Chondrocyte (in vitro differentiated cells): ENCODE data around the gene GRIP1. TPM values are rescaled to one million over a fixed set of nuclear protein-coding genes. Genes with fewer than 3 reads are reported as not detected.

ENCODE experiments used
- DNase-seq: peaks from one replicate; pipeline ENCODE4 v3.0.0; 2021; ENCODE audit warnings: mixed read lengths, low spot score
- H3K27ac Mint-ChIP-seq: one replicate; pipeline ENCODE4 v1.8.0; 2021; ENCODE audit warnings: mild to moderate bottlenecking, moderate library complexity, mixed read lengths; ENCODE audit not compliant: unreplicated experiment
- H3K27me3 Mint-ChIP-seq: 2 replicates; pipeline ENCODE4 v1.8.0; 2021; ENCODE audit warnings: low read depth, mixed read lengths
- H3K36me3 Mint-ChIP-seq: 2 replicates; pipeline ENCODE4 v1.8.0; 2021; ENCODE audit warnings: low read depth, mixed read lengths
- H3K4me1 Mint-ChIP-seq: 2 replicates; pipeline ENCODE4 v1.8.0; 2021; ENCODE audit warnings: low read depth, mild to moderate bottlenecking, mixed read lengths
- H3K4me3 Mint-ChIP-seq: one replicate; pipeline ENCODE4 v1.8.0; 2021; ENCODE audit warnings: mild to moderate bottlenecking, moderate library complexity, mixed read lengths; ENCODE audit not compliant: unreplicated experiment
- H3K9me3 Mint-ChIP-seq: 2 replicates; pipeline ENCODE4 v1.8.0; 2021; ENCODE audit warnings: low read depth, mixed read lengths
- total RNA-seq: library from RNA; stranded (reverse); gene quantifications from 3 replicates; pipeline ENCODE4 v1.2.1, GENCODE V29; 2021
- TF ChIP-seq, protein P1 (sequence below): fragments of 200-600 bp; sonication (generic); IDR thresholded peaks from 2 replicates; pipeline ENCODE4 v1.5.0; 2021; ENCODE audit warnings: antibody characterized with exemption, mild to moderate bottlenecking, moderate library complexity

Gene GRIP1
- total RNA-seq, 1 donor from 2014 or later: 5.0 TPM

DNA sequence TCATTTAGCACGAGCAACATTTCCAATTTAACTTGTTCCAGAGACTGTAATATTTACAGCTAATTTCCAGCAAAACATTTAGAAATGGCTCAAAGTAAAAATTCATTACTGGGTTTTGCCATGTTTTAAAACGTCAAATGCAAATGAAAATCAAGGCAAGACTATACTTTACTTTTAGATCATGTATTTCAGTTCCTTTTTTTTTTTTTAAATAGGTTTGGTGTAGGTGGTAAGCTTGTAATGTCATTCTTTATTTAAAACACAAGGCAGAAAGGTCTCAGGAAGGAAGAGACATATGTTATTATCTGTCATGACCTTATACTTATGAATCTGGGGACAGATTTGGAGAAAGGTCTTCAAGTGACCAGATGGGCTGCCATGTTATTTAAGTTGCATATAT is 54.1 kb downstream of the GRIP1 start:
- DNase-seq: no peak
- Mint-ChIP-seq H3K9me3 (no peaks in the 10 kb centered on the region), H3K27me3 (no peaks in the 10 kb centered on the region), H3K27ac (no peak overlapping the region), H3K4me3 (no peak overlapping the region), H3K4me1 (peaks cover 41% of the 10 kb centered on the region), H3K36me3 (no peaks in the 10 kb centered on the region)
- TF ChIP-seq, protein P1, sequence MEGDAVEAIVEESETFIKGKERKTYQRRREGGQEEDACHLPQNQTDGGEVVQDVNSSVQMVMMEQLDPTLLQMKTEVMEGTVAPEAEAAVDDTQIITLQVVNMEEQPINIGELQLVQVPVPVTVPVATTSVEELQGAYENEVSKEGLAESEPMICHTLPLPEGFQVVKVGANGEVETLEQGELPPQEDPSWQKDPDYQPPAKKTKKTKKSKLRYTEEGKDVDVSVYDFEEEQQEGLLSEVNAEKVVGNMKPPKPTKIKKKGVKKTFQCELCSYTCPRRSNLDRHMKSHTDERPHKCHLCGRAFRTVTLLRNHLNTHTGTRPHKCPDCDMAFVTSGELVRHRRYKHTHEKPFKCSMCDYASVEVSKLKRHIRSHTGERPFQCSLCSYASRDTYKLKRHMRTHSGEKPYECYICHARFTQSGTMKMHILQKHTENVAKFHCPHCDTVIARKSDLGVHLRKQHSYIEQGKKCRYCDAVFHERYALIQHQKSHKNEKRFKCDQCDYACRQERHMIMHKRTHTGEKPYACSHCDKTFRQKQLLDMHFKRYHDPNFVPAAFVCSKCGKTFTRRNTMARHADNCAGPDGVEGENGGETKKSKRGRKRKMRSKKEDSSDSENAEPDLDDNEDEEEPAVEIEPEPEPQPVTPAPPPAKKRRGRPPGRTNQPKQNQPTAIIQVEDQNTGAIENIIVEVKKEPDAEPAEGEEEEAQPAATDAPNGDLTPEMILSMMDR: no peak

DNA sequence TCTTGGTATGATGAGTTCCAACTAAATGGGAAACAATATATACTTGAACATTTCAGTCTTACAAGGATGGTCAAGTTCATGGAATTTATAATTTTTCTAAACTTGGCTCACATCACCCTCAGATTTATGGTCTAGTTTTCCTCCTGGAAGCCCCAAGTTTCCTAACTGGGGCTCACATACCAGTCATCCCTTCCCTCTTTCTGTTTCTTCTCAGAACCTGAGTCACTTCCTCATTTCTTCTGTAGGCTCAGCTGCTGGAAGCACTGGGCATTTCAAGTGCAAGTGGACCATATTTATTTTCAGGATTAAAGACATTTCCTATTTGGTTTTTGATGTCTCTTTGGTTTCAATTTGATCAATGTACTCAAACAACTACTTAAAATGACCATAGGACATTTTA is 55.4 kb downstream of the GRIP1 start:
- Mint-ChIP-seq H3K27me3 (no peaks in the 10 kb centered on the region), H3K36me3 (no peaks in the 10 kb centered on the region), H3K27ac (no peak overlapping the region), H3K4me1 (peaks cover 27% of the 10 kb centered on the region), H3K4me3 (no peak overlapping the region), H3K9me3 (no peaks in the 10 kb centered on the region)
- no peak for DNase-seq
- TF ChIP-seq, protein P1: no peak

DNA sequence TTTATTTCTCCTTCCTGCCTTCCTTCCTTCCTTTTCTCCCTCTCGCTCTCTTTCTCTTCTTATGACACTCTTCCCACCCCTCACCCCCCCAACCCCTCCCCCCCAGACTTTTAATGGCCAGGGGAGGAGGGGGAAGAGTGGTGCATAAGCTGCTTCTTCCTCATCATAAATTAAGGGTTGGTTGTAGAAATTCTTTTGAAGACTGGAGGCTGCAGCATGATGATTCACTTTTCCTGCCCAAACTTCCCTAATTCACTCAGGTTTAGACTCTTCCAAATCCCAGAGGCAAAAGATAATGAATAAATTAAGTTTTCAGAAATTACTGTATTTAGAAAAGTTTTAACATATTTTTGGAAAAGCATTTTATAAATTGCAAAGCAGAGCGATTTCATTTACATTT is 58.2 kb downstream of the GRIP1 start:
- no peak for DNase-seq
- Mint-ChIP-seq H3K4me3 (no peak overlapping the region), H3K36me3 (no peaks in the 10 kb centered on the region), H3K9me3 (no peaks in the 10 kb centered on the region), H3K27me3 (no peaks in the 10 kb centered on the region), H3K4me1 (peaks cover 13% of the 10 kb centered on the region), H3K27ac (no peak overlapping the region)
- TF ChIP-seq, protein P1: no peak

DNA sequence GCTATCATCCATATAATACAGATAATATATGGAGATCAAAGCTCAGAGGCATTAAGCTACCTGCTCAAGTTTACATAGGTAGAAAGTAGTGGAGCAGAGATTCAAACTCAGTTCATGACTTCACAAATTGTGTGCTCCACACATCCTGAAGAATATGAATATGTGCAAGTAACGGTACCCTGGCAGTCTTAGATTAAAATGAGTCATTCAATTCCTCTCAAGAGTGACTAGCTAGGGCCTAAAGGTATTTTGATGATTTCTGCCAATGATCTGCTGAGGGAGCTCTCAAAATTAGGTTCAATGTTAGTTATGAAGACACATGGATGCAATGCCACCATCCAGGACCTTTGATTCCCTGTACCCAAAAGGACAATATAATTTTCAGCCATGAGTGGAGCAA is 58.9 kb downstream of the GRIP1 start:
- H3K27ac Mint-ChIP-seq: no peak overlapping the region
- no peak for DNase-seq
- H3K27me3 Mint-ChIP-seq: no peaks in the 10 kb centered on the region
- no peak overlapping the region for H3K4me3 Mint-ChIP-seq
- no peaks in the 10 kb centered on the region for H3K9me3 Mint-ChIP-seq
- H3K36me3 Mint-ChIP-seq: no peaks in the 10 kb centered on the region
- TF ChIP-seq, protein P1: no peak
- peaks cover 13% of the 10 kb centered on the region for H3K4me1 Mint-ChIP-seq

DNA sequence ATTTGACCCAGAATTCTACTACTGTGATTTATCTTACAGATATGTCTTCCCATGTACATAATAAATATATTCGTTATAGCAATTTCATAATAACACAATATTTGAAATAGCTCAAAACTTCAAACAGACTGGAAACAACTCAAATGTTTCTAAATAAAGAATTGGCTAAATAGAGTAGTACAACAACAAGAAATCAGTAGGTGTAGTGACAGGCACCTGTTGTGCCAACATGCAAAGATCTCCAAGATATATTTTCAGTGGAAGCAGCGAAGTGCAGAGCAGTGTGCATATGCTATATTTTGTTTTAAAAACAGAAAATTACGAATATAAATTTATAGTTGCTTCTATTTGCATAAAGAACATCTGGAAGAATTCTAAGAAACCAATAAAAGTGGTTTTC is 60.9 kb downstream of the GRIP1 start:
- Mint-ChIP-seq H3K4me1 (peaks cover 10% of the 10 kb centered on the region), H3K27me3 (no peaks in the 10 kb centered on the region), H3K9me3 (no peaks in the 10 kb centered on the region), H3K27ac (no peak overlapping the region), H3K36me3 (no peaks in the 10 kb centered on the region), H3K4me3 (no peak overlapping the region)
- no peak for DNase-seq
- TF ChIP-seq, protein P1: no peak
